Mesenchymal stem cell (in vitro differentiated cells and primary cell): Measurements from ENCODE around the gene STAB1.

Experiments used
- DNase-seq: peaks from one replicate; pipeline ENCODE4 v3.0.0-alpha.2; 2013
- H2AFZ ChIP-seq: one replicate; pipeline ENCODE4 v1.6.1; 2013; ENCODE audit warnings: low read depth, mild to moderate bottlenecking, control low read depth, inconsistent platforms, low read length, moderate library complexity
- H2AK5ac ChIP-seq: 2 replicates; pipeline ENCODE4 v1.6.1; 2013; ENCODE audit warnings: low read length, moderate library complexity, mild to moderate bottlenecking, inconsistent platforms; ENCODE audit not compliant: severe bottlenecking
- H2BK120ac ChIP-seq: one replicate; pipeline ENCODE4 v1.6.1; 2013; ENCODE audit warnings: low read depth, mild to moderate bottlenecking, inconsistent platforms, low read length, moderate library complexity
- H2BK12ac ChIP-seq, 2 experiments: one replicate each; pipeline ENCODE4 v1.6.1; 2013; ENCODE audit warnings: inconsistent platforms in 2 of 2, low read length in 2 of 2, mild to moderate bottlenecking in 2 of 2, moderate library complexity in 2 of 2, control low read depth in 1 of 2
- H2BK15ac ChIP-seq: one replicate; pipeline ENCODE4 v1.6.1; 2013; ENCODE audit warnings: mild to moderate bottlenecking, low read depth, inconsistent platforms; ENCODE audit not compliant: poor library complexity, severe bottlenecking
- H2BK5ac ChIP-seq: 2 replicates; pipeline ENCODE4 v1.6.1; 2013; ENCODE audit warnings: low read depth, mild to moderate bottlenecking, low read length, control low read depth, inconsistent platforms; ENCODE audit not compliant: poor library complexity, severe bottlenecking
- H3K14ac ChIP-seq, 2 experiments: one replicate each; pipeline ENCODE4 v1.6.1; 2013; ENCODE audit warnings: inconsistent platforms in 2 of 2, low read length in 2 of 2, control low read depth in 1 of 2, mild to moderate bottlenecking in 1 of 2, moderate library complexity in 1 of 2
- H3K18ac ChIP-seq, 2 experiments: one replicate each; pipeline ENCODE4 v1.6.1; 2013; ENCODE audit warnings: inconsistent platforms in 2 of 2, low read length in 2 of 2, control low read depth in 1 of 2, low read depth in 1 of 2, mild to moderate bottlenecking in 1 of 2
- H3K23ac ChIP-seq, 2 experiments: one replicate each; pipeline ENCODE4 v1.6.1; 2013; ENCODE audit warnings: inconsistent platforms in 2 of 2, low read length in 2 of 2, mild to moderate bottlenecking in 2 of 2, moderate library complexity in 2 of 2, control low read depth in 1 of 2
- H3K27ac ChIP-seq: 2 replicates; pipeline ENCODE4 v1.5.1; 2013; ENCODE audit warnings: mild to moderate bottlenecking, moderate library complexity, low read length, control low read depth, inconsistent platforms; ENCODE audit not compliant: poor library complexity, severe bottlenecking
- H3K27me3 ChIP-seq, 2 experiments: 2 replicates each; pipeline versions ENCODE4 v1.6.1 to v1.7.0; 2013; ENCODE audit warnings: low read length in 2 of 2, mild to moderate bottlenecking in 2 of 2, moderate library complexity in 2 of 2, control low read depth in 1 of 2, inconsistent platforms in 1 of 2; ENCODE audit not compliant: control insufficient read depth in 1 of 2, insufficient read depth in 1 of 2
- H3K36me3 ChIP-seq, 2 experiments: 2 replicates each; pipeline versions ENCODE4 v1.6.1 to v1.7.0; 2013; ENCODE audit warnings: low read length in 2 of 2, control low read depth in 1 of 2, inconsistent platforms in 1 of 2, low read depth in 1 of 2, mild to moderate bottlenecking in 1 of 2; ENCODE audit not compliant: insufficient read depth in 2 of 2, control insufficient read depth in 1 of 2
- H3K4ac ChIP-seq, 2 experiments: one replicate each; pipeline ENCODE4 v1.6.1; 2013; ENCODE audit warnings: inconsistent platforms in 2 of 2, low read length in 2 of 2, mild to moderate bottlenecking in 2 of 2, moderate library complexity in 2 of 2, control low read depth in 1 of 2, low read depth in 1 of 2
- H3K4me1 ChIP-seq: 2 replicates; pipeline ENCODE4 v1.6.1; 2013; ENCODE audit warnings: low read depth, low read length, control low read depth; ENCODE audit not compliant: control insufficient read depth, insufficient read depth
- H3K4me2 ChIP-seq: 2 replicates; pipeline ENCODE4 v1.6.1; 2013; ENCODE audit warnings: low read length, mild to moderate bottlenecking, inconsistent platforms; ENCODE audit not compliant: poor library complexity, severe bottlenecking
- H3K4me3 ChIP-seq, 2 experiments: 2 replicates each; pipeline versions ENCODE4 v1.5.1 to v1.7.0; 2013; ENCODE audit warnings: low read length in 2 of 2, mild to moderate bottlenecking in 2 of 2, control low read depth in 1 of 2, low read depth in 1 of 2; ENCODE audit not compliant: insufficient read depth in 1 of 2
- H3K79me1 ChIP-seq: replicated peaks from 2 replicates; pipeline ENCODE4 v1.6.1; 2013; ENCODE audit warnings: mild to moderate bottlenecking, control low read depth, low read length, inconsistent platforms; ENCODE audit not compliant: poor library complexity, severe bottlenecking
- H3K9ac ChIP-seq: 2 replicates; pipeline ENCODE4 v1.7.0; 2013; ENCODE audit warnings: mild to moderate bottlenecking, low read length, moderate library complexity
- H3K9me3 ChIP-seq: 2 replicates; pipeline ENCODE4 v1.7.0; 2013; ENCODE audit warnings: mild to moderate bottlenecking, low read length; ENCODE audit not compliant: control insufficient read depth
- H4K8ac ChIP-seq: one replicate; pipeline ENCODE4 v1.6.1; 2013; ENCODE audit warnings: inconsistent platforms, mild to moderate bottlenecking, low read length, moderate library complexity
- H4K91ac ChIP-seq: one replicate; pipeline ENCODE4 v1.6.1; 2013; ENCODE audit warnings: mild to moderate bottlenecking, low read length, inconsistent platforms
- WGBS: methylation state at CpG from one replicate; pipeline ENCODE4 v1.1.7; 2013; ENCODE audit warnings: mixed read lengths; 5-methylcytosine and 5-hydroxymethylcytosine counted together

Gene STAB1

DNA sequence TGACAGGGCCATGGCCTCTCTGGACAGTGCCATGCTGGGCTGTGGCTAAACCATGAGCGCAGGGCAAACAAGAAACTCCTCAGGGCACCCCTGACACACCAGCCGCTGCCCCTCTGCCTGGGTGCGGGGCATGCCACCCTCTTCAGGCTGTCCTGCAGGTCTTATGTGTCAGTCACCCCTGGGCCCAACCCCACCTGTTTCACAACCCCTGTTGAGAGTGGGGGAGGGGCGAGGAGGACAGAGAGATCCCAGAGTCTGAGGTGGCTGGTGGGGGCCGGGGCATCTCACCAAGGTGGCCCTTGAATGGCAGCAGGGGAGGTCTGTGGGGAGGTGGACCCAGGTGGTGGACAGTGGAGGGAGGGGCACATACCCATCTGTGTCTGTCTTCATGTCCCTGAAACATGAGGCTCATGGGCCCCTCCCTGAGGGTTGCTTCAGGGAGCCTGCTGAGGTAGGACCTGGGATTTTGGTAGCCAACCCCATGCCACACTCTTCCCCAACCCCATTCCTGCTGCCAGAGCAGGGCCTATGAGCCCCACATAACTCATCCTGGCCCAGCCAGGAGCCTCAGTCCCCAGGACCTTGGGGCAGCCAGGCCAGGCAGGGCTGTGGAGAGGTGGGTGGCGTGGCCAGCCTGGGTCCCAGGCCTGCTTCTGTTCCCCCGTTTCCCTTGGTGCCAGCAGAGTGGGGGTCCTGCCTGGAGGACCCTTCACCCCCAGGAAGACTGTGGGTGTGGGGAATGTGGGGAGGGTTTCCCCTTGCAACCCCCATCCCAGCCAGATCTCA, 1.7 kb upstream of the STAB1 start:
- H4K91ac ChIP-seq: peak overlapping the region; percentile 2
- H3K4me1 ChIP-seq: peaks cover 66% of the 10 kb centered on the region
- H2BK120ac ChIP-seq: no peak overlapping the region
- H3K27me3 ChIP-seq: no peaks in the 10 kb centered on the region
- peak overlapping the region in 1 of 2 experiments; percentile 9 for H3K18ac ChIP-seq
- no peak overlapping the region for H3K23ac ChIP-seq
- no peak overlapping the region for H3K4me3 ChIP-seq
- no peak overlapping the region for H2AFZ ChIP-seq
- no peak overlapping the region for H3K4ac ChIP-seq
- H2BK5ac ChIP-seq: no peak overlapping the region
- no peak overlapping the region for H3K9ac ChIP-seq
- H3K27ac ChIP-seq: no peak overlapping the region
- peaks cover 48 to 63% of the 10 kb centered on the region in 2 experiments for H3K36me3 ChIP-seq
- H2BK12ac ChIP-seq: no peak overlapping the region
- 93% methylated on average over 7 of the region's 7 CpGs for WGBS
- H3K14ac ChIP-seq: no peak overlapping the region
- no peak overlapping the region for H2BK15ac ChIP-seq
- H3K9me3 ChIP-seq: no peaks in the 10 kb centered on the region
- no peak overlapping the region for H3K4me2 ChIP-seq
- no peak overlapping the region for H2AK5ac ChIP-seq
- no peak overlapping the region for H4K8ac ChIP-seq
- H3K79me1 ChIP-seq: peaks cover 17% of the 10 kb centered on the region
- DNase-seq: no peak

DNA sequence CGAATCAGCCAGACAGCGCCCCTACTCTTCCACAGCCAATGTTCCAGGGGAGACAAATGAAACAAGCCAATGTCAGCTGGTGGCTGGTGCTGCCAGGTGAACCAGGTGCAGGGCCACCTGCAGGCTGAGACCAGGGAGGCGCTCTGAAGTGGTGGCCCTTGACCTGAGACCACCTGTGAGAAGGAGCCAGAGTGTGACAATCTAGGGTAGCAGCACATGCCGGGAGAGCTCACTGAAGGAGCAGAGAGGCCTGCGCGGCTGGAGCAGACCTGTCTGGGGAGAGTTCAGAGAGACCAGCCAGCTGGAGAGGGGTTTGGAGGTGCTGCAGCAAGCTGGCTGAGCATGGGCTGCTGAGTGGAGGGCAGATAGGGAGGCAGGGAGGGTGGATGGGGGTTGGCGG, 693 bp upstream of the STAB1 start:
- Histone ChIP-seq H4K91ac (no peak overlapping the region), H3K9me3 (no peaks in the 10 kb centered on the region), H3K14ac (no peak overlapping the region), H2BK5ac (no peak overlapping the region), H2BK12ac (peak overlapping the region in 1 of 2 experiments; percentile 17), H3K27me3 (no peaks in the 10 kb centered on the region), H2BK120ac (no peak overlapping the region), H4K8ac (no peak overlapping the region), H2AFZ (no peak overlapping the region), H3K4ac (no peak overlapping the region), H3K79me1 (peaks cover 17% of the 10 kb centered on the region), H3K9ac (no peak overlapping the region), H3K27ac (no peak overlapping the region), H3K4me2 (no peak overlapping the region), H3K4me3 (no peak overlapping the region), H2AK5ac (no peak overlapping the region), H3K23ac (no peak overlapping the region), H3K4me1 (peaks cover 68% of the 10 kb centered on the region), H3K18ac (peak overlapping the region in 1 of 2 experiments; percentile 26), H3K36me3 (peaks cover 40 to 53% of the 10 kb centered on the region in 2 experiments), H2BK15ac (no peak overlapping the region)
- 89% methylated on average over 7 of the region's 7 CpGs for WGBS
- DNase-seq: no peak

DNA sequence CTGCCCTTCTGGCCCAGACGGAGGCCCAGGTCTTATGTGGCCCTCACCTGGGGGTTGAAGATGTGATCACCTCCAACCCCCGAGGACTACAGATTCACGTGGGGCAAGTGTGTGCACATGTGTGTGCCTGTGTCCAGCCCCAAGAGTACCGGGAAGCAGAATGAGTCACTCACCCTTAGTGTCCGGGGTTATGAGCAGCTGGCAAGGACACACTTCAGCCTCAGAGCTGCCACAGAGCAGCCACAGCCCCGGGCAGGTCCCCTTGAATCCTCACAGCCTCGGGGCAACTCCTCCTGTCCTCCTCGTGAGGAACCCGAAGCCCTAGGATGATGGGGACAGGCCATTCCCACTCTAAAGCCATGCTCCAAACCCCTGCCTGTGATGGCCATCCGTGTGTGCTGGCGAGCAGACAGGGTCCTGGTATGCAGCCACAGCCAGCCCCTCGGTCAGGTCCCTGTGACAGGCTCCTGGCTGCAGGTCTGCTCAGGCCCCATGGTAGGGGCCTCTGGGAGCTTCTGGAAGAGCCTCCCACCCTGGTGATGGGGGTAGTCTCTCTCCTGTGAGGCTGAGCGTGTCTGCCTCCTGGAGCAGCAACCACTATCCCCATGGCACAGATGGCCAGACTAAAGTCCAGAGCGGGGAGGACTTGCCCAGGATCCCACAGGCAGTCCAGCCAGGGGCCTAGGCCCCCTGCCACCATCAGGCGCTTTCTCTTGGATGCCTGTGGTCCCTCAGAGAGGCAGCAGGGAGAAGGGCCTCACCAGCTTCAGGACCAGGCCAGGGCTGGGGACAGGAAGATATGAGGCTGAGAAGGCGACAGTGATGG, 852 bp downstream of the STAB1 start:
- peak overlapping the region in 1 of 2 experiments; percentile 16 for H3K4me3 ChIP-seq
- no peak overlapping the region for H3K27ac ChIP-seq
- H4K8ac ChIP-seq: peak overlapping the region; percentile 50
- peak overlapping the region; percentile 49 for H3K9ac ChIP-seq
- H2BK12ac ChIP-seq: peak overlapping the region in 1 of 2 experiments; percentile 31
- peaks cover 24 to 37% of the 10 kb centered on the region in 2 experiments for H3K36me3 ChIP-seq
- no peak overlapping the region for H4K91ac ChIP-seq
- no peak overlapping the region for H2BK5ac ChIP-seq
- H2AK5ac ChIP-seq: no peak overlapping the region
- 66% methylated on average over 16 of the region's 16 CpGs for WGBS
- H3K4me1 ChIP-seq: peaks cover 59% of the 10 kb centered on the region
- DNase-seq: peak; percentile 69
- no peaks in the 10 kb centered on the region for H3K9me3 ChIP-seq
- peak overlapping the region; percentile 52 to 63 for H3K18ac ChIP-seq
- peaks cover 15% of the 10 kb centered on the region for H3K79me1 ChIP-seq
- no peaks in the 10 kb centered on the region for H3K27me3 ChIP-seq
- H2BK15ac ChIP-seq: no peak overlapping the region
- no peak overlapping the region for H3K14ac ChIP-seq
- H3K23ac ChIP-seq: no peak overlapping the region
- no peak overlapping the region for H3K4me2 ChIP-seq
- H3K4ac ChIP-seq: no peak overlapping the region
- H2AFZ ChIP-seq: no peak overlapping the region
- no peak overlapping the region for H2BK120ac ChIP-seq
